GM19099 (cell line): ENCODE measurements around the gene WDR27.

ENCODE experiments used
- POLR2A ChIP-seq: IDR thresholded peaks from 3 replicates; pipeline ENCODE4 v1.6.1; 2011; ENCODE audit warnings: low read depth; ENCODE audit not compliant: insufficient read length; ENCODE audit errors: extremely low read depth

Gene WDR27

DNA sequence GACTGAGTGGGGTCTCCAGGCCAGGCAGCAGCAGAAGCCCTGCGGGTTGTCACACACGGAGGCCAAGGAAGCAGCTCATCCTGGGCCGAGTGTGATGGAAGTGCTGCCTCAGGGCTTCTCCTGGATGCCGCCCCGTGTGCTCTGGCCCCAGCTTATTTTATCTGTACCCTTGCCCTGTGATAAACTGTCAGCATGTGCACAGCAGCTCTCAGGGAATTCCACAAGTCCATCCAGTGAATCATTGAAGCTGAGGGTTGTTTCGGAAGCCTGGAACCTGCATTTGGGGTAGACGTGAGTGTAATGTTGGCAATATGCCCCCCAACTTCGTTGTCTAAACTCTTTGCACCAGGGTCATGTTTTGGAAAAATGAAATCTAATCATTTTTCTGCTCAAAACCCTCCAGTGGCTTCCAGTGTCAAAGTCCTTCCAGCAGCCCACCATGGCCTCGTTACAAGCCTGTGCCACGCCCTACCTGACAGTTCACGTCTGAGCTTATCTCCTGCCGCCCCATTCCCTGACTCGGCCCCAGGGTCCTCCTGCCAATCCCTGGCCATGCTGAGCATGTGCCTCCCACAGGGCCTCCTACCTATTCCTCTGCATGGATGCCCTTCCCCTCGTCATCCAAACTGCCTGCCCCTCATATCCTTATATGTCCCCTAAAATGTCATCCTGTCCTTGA lies 280.1 kb downstream of the WDR27 start:
- TF ChIP-seq POLR2A, result no peak

DNA sequence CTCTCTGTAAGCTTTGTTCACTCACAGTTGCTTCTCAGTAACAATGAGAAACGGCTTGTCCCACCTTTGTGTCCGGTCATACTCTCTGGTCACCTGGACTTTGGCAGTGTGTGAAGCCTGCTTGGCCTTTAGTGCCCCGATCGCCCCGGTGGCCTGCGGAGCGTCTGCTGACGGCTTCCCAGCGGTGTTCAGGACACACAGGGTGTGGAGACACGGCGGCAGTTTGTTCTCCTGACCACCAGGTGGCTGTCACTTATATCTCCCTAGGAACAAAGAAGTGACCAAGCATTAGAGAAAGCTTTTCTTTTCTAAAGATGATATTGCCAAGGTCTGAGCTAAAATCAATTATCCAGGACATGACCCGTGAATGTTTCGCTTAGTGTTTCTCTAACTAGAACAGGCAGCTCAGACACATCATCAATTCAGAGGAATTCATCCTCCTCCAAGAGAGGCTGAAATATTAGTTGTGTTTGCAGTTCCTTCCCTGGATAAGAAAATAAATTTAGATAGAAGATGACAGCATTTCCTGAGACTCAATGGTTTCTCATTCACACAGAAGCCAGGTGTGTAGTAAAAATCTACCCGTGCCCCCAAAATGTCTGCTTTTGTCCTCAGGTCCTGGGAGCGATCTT lies 280.8 kb downstream of the WDR27 start:
- TF ChIP-seq POLR2A, result no peak

DNA sequence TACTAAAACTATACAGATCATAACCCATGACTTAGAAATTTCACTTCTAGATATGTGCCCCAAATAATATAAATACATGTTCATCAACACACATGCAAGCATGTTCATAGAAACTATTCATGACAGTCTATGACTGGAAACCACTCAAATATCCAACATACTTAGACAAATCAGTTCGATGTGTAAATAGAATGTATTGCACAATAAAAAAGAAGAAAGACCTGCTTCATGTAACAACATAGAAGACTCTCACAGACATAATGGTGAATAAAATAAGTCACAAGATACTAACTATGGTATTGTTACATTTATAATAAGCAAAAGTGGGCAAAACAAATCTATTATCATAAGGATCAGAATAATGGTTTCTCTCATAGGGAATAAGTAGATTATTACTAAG lies 284.7 kb downstream of the WDR27 start:
- no peak for TF ChIP-seq POLR2A

DNA sequence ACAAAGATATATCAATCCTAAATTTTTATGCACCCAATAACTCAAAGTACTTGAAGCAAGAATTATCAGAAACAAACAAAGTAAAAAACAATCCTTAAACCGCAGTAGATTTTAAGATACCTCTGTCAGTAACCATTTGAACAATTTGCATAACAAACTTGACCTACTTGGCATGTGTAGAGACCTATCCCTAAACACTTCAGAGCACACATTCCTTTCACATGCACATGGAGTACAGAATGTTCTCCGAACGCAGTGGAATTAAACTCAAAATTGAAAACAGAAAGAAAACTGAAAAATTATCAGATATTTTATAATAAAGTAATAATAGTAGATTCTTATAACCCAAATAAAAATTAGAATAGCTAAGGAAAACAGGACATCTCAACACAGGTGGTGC lies 285.6 kb downstream of the WDR27 start:
- TF ChIP-seq POLR2A, result no peak

DNA sequence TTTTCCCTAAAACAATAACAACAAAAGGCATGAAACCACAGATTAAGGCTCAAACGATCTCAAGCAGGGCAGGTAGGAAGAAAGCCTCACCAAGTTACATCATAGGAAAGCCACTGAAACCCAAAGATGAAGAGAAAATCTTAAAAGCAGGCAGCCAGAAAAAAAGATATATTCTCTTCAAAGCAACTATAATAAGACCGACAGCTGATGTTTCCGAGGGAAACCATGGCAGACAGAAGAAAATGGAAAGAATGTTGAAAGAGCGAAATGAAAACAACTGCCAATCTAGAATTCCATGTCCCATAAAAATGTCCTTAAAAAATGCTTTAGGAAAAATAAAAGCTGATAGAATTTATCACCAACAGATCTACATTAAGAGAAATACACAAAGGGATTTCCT lies 286.6 kb downstream of the WDR27 start:
- TF ChIP-seq POLR2A, result no peak

DNA sequence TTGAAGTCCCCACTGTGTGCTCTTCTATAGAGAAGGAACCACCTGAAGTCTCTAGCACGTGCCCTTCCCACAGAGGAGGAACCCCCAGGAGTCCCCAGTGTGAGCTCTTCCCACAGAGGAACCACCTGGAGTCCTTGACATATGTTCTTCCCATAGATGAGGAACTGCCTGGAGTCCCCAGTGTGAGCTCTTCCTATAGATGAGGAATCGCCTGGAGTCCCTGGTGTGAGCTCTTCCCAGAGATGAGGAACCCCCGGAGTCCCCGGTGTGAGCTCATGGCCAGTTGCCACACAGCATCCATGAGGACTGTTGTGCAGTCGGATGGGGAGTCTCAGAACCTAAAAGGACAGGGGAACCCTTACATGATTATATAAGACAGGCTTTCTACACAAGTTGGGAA lies 290.1 kb downstream of the WDR27 start:
- no peak for TF ChIP-seq POLR2A

DNA sequence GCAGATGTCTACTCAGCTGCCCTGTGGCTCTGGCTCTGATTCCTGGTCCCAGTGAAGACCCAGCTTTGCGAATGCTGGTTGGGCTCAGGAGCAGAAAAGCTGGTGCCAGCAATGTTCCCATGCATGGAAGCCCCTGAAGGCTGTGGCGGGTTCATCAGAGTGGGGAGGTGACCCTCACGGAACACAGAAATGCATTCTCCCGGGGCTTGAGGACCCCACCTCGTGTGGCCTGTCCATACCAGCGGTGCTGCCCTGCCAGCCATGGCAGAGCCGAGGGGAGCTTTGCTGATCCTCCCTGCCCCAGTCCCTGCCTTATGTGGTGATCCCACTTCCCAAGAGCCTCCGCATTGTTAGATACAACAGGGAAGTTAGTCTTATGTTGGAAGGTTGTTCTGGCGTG lies 290.5 kb downstream of the WDR27 start:
- TF ChIP-seq POLR2A, result no peak

DNA sequence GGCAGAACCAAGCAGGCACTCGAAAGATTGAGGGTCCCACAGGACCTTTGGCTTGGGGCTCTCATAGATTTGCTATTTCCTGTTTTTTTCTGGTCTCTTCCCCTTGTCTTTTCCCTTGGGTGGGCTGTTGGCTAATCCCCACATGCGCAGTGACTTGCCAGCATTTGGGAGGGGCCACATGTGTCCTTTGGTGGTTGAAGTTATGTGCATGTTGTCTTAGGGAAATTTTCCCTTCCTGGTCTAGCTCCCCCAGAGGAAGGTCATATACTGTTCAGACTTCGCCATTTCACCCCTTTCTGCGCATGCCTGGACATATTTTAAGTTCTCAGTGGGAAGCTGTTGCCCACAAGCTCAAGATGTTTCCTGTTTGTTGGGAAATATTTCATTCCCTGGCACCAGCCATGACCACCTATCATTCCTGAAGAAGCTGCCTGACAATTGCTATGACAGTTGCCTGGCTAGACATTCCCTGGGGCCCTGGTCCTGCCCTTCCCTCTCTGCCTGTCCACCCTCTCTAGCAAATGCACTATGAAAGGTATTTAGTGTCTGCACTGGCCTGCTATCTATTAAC lies 292.0 kb downstream of the WDR27 start:
- no peak for TF ChIP-seq POLR2A

DNA sequence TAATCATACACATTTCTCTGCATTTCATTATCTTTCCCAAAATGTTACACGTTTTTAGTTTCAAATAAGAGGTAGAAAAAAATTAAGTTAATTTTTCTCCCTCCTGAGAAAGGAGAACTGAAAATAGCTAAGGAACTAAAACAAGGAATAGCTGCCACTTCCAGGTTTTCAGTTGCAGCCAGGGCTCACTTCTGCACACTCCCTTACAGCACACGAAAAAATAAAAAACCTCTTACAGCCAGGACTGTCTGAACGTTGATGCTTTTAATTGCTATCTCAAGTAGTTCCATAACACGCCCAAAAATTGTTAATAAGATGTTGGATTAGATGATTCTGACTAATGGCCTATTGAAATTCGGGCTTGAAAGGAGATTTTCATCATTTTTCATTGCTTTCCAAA lies 294.5 kb downstream of the WDR27 start:
- no peak for TF ChIP-seq POLR2A
